CD4-positive, alpha-beta T cell treated with Interleukin-12 subunit alpha and Interleukin-12 subunit beta, for 1 hour (primary cell): Measurements from ENCODE around the gene NKX1-2.

Experiments used
- DNase-seq: peaks from one replicate; pipeline ENCODE4 v3.0.0-alpha.2; 2020

Gene NKX1-2

GRCh38 chr10:124474514-124475070, 24.8 kb upstream of the NKX1-2 start:
- DNase-seq, result no peak

- no peak for DNase-seq
These were observed 23.2 kb upstream of the NKX1-2 start for GRCh38 chr10:124473070-124473469.

- no peak for DNase-seq
These were observed 22.2 kb upstream of the NKX1-2 start for GRCh38 chr10:124472071-124472470.

- DNase-seq, result no peak
These were observed 21.0 kb upstream of the NKX1-2 start for GRCh38 chr10:124470544-124471434.

- no peak for DNase-seq
These were observed 20.2 kb upstream of the NKX1-2 start for GRCh38 chr10:124469956-124470484.

GRCh38 chr10:124468624-124469023, 18.8 kb upstream of the NKX1-2 start:
- DNase-seq, result no peak

- no peak for DNase-seq
These were observed 17.3 kb upstream of the NKX1-2 start for GRCh38 chr10:124467165-124467564.

- no peak for DNase-seq
These were observed 16.1 kb upstream of the NKX1-2 start for GRCh38 chr10:124465777-124466488.

GRCh38 chr10:124465003-124465776, 15.4 kb upstream of the NKX1-2 start:
- DNase-seq, result peak; percentile 16

- DNase-seq, result no peak
These were observed 14.5 kb upstream of the NKX1-2 start for GRCh38 chr10:124464028-124464965.

GRCh38 chr10:124462348-124462695, 12.5 kb upstream of the NKX1-2 start:
- no peak for DNase-seq

GRCh38 chr10:124461642-124462347, 12.0 kb upstream of the NKX1-2 start, which contains the start of gene LHPP:
TSS of gene LHPP (plus strand) at chr10:124461823. CDS start at chr10:124461863, 40 bp downstream.
- peak; percentile 88 for DNase-seq

- DNase-seq, result no peak
These were observed 10.3 kb upstream of the NKX1-2 start for GRCh38 chr10:124460144-124460543.

GRCh38 chr10:124459395-124459794, 9.6 kb upstream of the NKX1-2 start:
- no peak for DNase-seq

- no peak for DNase-seq
These were observed 9.1 kb upstream of the NKX1-2 start for GRCh38 chr10:124458889-124459288.

- DNase-seq, result no peak
These were observed 8.6 kb upstream of the NKX1-2 start for GRCh38 chr10:124458473-124458872.

- no peak for DNase-seq
These were observed 5.6 kb upstream of the NKX1-2 start for GRCh38 chr10:124455441-124455840.

GRCh38 chr10:124453960-124454610, 4.2 kb upstream of the NKX1-2 start:
- DNase-seq, result no peak

GRCh38 chr10:124451276-124451675, 1.4 kb upstream of the NKX1-2 start:
- no peak for DNase-seq

GRCh38 chr10:124450783-124451057, 885 bp upstream of the NKX1-2 start:
- no peak for DNase-seq
